Smooth muscle cell (in vitro differentiated cells): ENCODE results near the gene MAP3K12. TPM values are rescaled to one million over a fixed set of nuclear protein-coding genes. Genes with fewer than 3 reads are reported as not detected.

ENCODE experiments used
- DNase-seq: peaks from one replicate; lab custom pipeline; 2025; ENCODE audit not compliant: unreplicated experiment; lab: John Stamatoyannopoulos, UW
- H2AFZ ChIP-seq: fragments of 200-600 bp; sonication (generic); 2 replicates; pipeline ENCODE4 v1.6.0; 2016; ENCODE audit warnings: antibody characterized with exemption, low read depth, mild to moderate bottlenecking
- H3F3A ChIP-seq: fragments of 200-600 bp; sonication (generic); 2 replicates; pipeline ENCODE4 v1.6.0; 2017; ENCODE audit warnings: antibody characterized with exemption, low read depth
- H3K27ac ChIP-seq: fragments of 200-600 bp; sonication (generic); 2 replicates; pipeline ENCODE4 v1.5.1; 2016; ENCODE audit warnings: low read depth, mild to moderate bottlenecking
- H3K27me3 ChIP-seq: fragments of 200-600 bp; sonication (generic); 2 replicates; pipeline ENCODE4 v1.6.1; 2016; ENCODE audit warnings: low read depth, mild to moderate bottlenecking
- H3K36me3 ChIP-seq: fragments of 200-600 bp; sonication (generic); 2 replicates; pipeline ENCODE4 v1.5.1; 2016; ENCODE audit warnings: low read depth
- H3K4me1 ChIP-seq: fragments of 200-600 bp; sonication (generic); 2 replicates; pipeline ENCODE4 v1.5.1; 2016; ENCODE audit warnings: low read depth
- H3K4me2 ChIP-seq: fragments of 200-600 bp; sonication (generic); 2 replicates; pipeline ENCODE4 v1.6.0; 2016; ENCODE audit warnings: mild to moderate bottlenecking
- H3K4me3 ChIP-seq: fragments of 200-600 bp; sonication (generic); 2 replicates; pipeline ENCODE4 v1.5.1; 2016; ENCODE audit warnings: mild to moderate bottlenecking
- H3K79me2 ChIP-seq: fragments of 200-600 bp; sonication (generic); 2 replicates; pipeline ENCODE4 v1.6.0; 2016; ENCODE audit warnings: low read depth, mild to moderate bottlenecking
- H3K9ac ChIP-seq: fragments of 200-600 bp; sonication (generic); 2 replicates; pipeline ENCODE4 v1.6.0; 2016; ENCODE audit warnings: low read depth
- H3K9me3 ChIP-seq: fragments of 200-600 bp; sonication (generic); replicated peaks from 2 replicates; pipeline ENCODE4 v1.5.1; 2016; ENCODE audit warnings: low read depth
- H4K20me1 ChIP-seq: fragments of 200-600 bp; sonication (generic); 2 replicates; pipeline ENCODE4 v1.6.0; 2016; ENCODE audit warnings: low read depth
- WGBS: methylation state at CpG from one replicate; pipeline ENCODE4 v1.1.7; 2016; ENCODE audit warnings: low lambda C conversion rate; 5-methylcytosine and 5-hydroxymethylcytosine counted together
- polyA plus RNA-seq: library from polyadenylated mRNA; unstranded; fragments of >200 nt; fragmentation: Nextera tagmentation; extraction: Ambion mirVana; gene quantifications from 2 replicates; pipeline ENCODE4 v1.2.1, GENCODE V29; 2016
- total RNA-seq: library from RNA; depleted of rRNA; stranded (reverse); fragments of >200 nt; gene quantifications from 2 replicates; pipeline ENCODE4 v1.2.3, GENCODE V29; 2014
- TF ChIP-seq, protein P1 (sequence below): fragments of 200-600 bp; sonication (generic); IDR thresholded peaks from 2 replicates; pipeline ENCODE4 v1.5.1; 2017; ENCODE audit warnings: borderline replicate concordance, mild to moderate bottlenecking, antibody characterized with exemption; ENCODE audit not compliant: insufficient read depth, poor library complexity, severe bottlenecking

The MAP3K12 gene
- total and polyA plus RNA-seq, 2 experiments from 2014 or later = 15.1 to 34.6 TPM

DNA sequence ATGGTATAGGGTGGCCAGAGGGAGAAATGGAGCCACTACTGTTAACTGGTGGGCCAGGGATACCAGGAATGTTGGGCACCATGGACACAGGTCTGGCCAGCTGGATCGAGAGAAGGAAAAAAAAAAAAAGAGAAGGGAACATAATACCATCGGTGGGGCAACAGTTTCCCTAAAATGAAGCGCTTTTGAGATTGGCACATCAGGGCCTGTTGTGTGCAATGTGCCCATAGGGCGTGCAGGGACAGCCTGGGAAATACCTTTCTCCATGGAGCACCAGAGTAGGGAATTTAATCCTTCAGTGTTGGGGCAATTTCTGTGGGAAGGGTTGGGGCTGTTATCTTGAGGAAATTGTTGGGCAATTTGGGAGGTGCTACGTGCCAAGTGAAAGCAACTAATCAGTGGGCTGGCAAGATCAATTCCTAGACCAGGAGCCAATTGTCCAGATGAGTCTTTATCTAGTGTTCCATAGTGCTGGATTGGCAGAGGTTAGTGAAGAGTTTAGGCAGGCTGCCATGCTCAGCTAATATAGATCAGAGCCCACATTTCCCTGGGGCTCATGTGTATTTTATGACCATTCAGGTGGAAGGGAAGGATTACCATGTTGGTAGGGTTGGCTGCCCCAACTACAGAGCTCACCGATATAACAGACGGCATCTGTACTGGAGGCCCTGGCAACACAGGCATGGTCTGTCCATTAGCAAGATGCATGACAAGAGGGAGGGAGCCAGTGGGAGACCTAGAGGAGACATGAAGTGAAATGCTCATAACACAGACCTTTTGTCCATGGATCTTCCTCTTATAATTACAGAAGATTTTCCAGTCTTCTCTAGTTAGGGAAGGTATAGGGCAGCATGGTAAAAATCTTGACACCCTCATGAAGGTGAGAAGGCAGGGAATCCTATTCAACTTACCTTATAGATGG lies 33.5 kb upstream of the MAP3K12 start:
- WGBS = 97% methylated on average over 7 of the region's 7 CpGs
- Histone ChIP-seq H2AFZ (no peak overlapping the region), H3K36me3 (peaks cover 21% of the 10 kb centered on the region), H3K27me3 (no peaks in the 10 kb centered on the region), H3K79me2 (no peaks in the 10 kb centered on the region), H3K27ac (no peak overlapping the region), H3K9me3 (no peaks in the 10 kb centered on the region), H3K4me3 (no peak overlapping the region), H3K4me2 (no peak overlapping the region), H4K20me1 (no peaks in the 10 kb centered on the region), H3K9ac (no peak overlapping the region), H3F3A (no peaks in the 10 kb centered on the region), H3K4me1 (no peaks in the 10 kb centered on the region)
- no peak for DNase-seq
- TF ChIP-seq, protein P1, sequence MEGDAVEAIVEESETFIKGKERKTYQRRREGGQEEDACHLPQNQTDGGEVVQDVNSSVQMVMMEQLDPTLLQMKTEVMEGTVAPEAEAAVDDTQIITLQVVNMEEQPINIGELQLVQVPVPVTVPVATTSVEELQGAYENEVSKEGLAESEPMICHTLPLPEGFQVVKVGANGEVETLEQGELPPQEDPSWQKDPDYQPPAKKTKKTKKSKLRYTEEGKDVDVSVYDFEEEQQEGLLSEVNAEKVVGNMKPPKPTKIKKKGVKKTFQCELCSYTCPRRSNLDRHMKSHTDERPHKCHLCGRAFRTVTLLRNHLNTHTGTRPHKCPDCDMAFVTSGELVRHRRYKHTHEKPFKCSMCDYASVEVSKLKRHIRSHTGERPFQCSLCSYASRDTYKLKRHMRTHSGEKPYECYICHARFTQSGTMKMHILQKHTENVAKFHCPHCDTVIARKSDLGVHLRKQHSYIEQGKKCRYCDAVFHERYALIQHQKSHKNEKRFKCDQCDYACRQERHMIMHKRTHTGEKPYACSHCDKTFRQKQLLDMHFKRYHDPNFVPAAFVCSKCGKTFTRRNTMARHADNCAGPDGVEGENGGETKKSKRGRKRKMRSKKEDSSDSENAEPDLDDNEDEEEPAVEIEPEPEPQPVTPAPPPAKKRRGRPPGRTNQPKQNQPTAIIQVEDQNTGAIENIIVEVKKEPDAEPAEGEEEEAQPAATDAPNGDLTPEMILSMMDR = no peak

DNA sequence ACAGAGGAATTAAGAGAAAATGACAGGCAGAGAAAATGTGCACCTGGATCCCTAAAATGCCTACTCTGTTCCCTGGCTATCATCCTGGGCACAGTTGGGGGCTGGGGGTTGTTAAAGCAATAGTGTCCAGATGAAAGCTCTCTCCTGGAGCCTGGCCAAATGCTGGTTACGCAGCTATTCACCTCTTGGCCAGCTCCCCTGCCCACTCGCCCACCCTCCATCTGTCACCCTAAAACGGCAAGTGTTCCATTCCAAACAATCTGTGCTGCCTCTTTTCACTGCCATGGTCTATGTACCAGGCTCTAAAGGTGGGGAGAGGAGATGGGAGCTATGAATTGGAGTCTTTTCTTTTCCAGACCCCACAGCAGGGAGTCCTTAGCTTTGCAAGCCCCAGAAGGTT lies 32.8 kb upstream of the MAP3K12 start:
- DNase-seq = no peak
- Histone ChIP-seq H4K20me1 (no peaks in the 10 kb centered on the region), H3K4me3 (no peak overlapping the region), H2AFZ (no peak overlapping the region), H3K27me3 (no peaks in the 10 kb centered on the region), H3K4me2 (no peak overlapping the region), H3K9ac (no peak overlapping the region), H3K9me3 (no peaks in the 10 kb centered on the region), H3K27ac (no peak overlapping the region), H3K79me2 (no peaks in the 10 kb centered on the region), H3F3A (no peaks in the 10 kb centered on the region), H3K4me1 (no peaks in the 10 kb centered on the region), H3K36me3 (peaks cover 19% of the 10 kb centered on the region)
- 96% methylated on average over 3 of the region's 3 CpGs for WGBS
- TF ChIP-seq, protein P1 = no peak

DNA sequence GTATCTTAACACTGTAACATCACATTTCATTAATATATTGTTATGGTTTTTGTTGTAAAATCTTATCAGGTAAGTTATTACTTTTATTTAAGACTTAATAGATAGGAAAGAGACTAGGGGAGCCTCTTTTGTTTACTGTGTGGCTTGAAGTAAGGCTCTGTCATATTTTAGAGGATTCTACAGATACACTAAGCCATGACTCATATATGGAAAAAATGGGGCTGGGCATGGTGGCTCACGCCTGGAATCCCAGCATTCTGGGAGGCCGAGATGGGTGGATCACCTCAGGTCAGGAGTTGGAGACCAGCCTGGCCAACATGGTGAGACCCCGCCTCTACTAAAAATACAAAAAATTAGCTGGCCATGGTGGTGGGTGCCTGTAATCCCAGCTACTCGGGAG lies 31.7 kb upstream of the MAP3K12 start:
- H3K4me2 ChIP-seq = no peak overlapping the region
- no peak overlapping the region for H3K9ac ChIP-seq
- no peak overlapping the region for H3K4me3 ChIP-seq
- H4K20me1 ChIP-seq = no peaks in the 10 kb centered on the region
- H2AFZ ChIP-seq = no peak overlapping the region
- H3K36me3 ChIP-seq = peaks cover 10% of the 10 kb centered on the region
- H3K79me2 ChIP-seq = no peaks in the 10 kb centered on the region
- no peaks in the 10 kb centered on the region for H3K9me3 ChIP-seq
- WGBS = 63% methylated on average over 4 of the region's 4 CpGs
- DNase-seq = no peak
- H3F3A ChIP-seq = no peaks in the 10 kb centered on the region
- H3K4me1 ChIP-seq = no peaks in the 10 kb centered on the region
- TF ChIP-seq, protein P1 = no peak
- no peaks in the 10 kb centered on the region for H3K27me3 ChIP-seq
- H3K27ac ChIP-seq = peak overlapping the region; percentile 56
